Peyer's patch (tissue), 4 donors: ENCODE data around the gene MTIF3.

Source experiments
- CTCF ChIP-seq, 6 experiments: fragments of 450-650 bp in 4 of 6; fragments of 200-600 bp in 2 of 6; sonication (generic) in 1 of 6; IDR thresholded peaks; one replicate each; pipeline ENCODE4 v1.5.1; 2017 to 2019; ENCODE audit warnings: antibody characterized with exemption in 6 of 6, mild to moderate bottlenecking in 3 of 6, moderate library complexity in 1 of 6
- POLR2A ChIP-seq, 2 donors: fragments of 450-650 bp; IDR thresholded peaks; one replicate each; pipeline ENCODE4 v1.5.1; 2017; ENCODE audit warnings: antibody characterized with exemption in 2 of 2, mild to moderate bottlenecking in 2 of 2, moderate library complexity in 2 of 2

- TF ChIP-seq CTCF (IDR thresholded peaks at IDR 0.05) = no peak
- no peak for TF ChIP-seq POLR2A (IDR thresholded peaks at IDR 0.05)
Measured at GRCh38 chr13:27393101-27393500, 57.3 kb downstream of the MTIF3 start.
